Measurements from ENCODE around the gene CMKLR1.

The CMKLR1 gene, protein sequence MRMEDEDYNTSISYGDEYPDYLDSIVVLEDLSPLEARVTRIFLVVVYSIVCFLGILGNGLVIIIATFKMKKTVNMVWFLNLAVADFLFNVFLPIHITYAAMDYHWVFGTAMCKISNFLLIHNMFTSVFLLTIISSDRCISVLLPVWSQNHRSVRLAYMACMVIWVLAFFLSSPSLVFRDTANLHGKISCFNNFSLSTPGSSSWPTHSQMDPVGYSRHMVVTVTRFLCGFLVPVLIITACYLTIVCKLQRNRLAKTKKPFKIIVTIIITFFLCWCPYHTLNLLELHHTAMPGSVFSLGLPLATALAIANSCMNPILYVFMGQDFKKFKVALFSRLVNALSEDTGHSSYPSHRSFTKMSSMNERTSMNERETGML

DNA sequence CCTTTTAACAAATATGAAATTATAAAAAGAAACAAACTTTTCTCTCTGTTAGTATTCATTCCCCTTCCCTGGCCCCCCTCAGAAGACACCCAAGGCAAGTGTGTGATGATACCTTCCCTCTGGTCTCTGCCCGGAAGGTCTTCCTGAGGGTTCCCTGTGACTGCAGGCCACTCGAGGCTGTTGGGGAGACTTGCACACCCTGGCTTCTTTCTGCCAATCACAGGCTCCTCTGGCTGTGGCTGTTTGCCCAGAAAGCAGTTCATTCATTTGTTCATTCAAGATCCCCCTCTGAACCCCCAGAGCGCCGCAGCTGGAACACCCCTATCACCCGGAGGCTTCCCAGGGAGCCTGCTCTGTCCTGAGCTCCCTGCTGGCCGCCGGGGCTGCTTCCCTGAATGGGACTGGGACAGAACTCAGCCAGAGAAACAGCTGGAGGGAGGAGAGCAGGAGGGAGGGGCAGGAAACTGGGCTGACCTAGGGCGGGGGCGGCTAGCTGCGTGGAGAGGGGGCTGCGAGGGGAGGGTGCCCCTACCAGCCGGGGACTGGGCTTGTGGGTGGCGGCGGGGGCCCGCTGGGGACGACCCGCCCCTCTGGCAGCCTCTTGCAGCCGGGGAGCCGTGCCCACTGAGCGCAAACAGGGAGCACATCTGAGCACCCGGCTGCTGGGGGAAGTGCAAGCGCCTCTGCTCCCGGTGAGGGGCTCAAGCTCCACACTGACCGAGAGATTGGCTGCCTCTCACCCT, at the start of gene CMKLR1:
Gene CMKLR1 (minus strand): TSS at position 397 of the 743 bp plus-strand sequence. CDS start 45,720 bp downstream, outside the sequence.
- no peak for TF ChIP-seq POLR2A (IDR thresholded peaks at IDR 0.05; ENCODE audit: low read depth, low read length)
- no peak for DNase-seq (ENCODE audit: insufficient read length, low spot score)
- no peak for FAIRE-seq

GRCh38 chr12:108387771-108388170, 48.7 kb upstream of the CMKLR1 start:
- DNase-seq (ENCODE audit: insufficient read length, low spot score) (no peak), FAIRE-seq (no peak)
- no peak for TF ChIP-seq POLR2A (IDR thresholded peaks at IDR 0.05; ENCODE audit: low read depth, low read length)

DNA sequence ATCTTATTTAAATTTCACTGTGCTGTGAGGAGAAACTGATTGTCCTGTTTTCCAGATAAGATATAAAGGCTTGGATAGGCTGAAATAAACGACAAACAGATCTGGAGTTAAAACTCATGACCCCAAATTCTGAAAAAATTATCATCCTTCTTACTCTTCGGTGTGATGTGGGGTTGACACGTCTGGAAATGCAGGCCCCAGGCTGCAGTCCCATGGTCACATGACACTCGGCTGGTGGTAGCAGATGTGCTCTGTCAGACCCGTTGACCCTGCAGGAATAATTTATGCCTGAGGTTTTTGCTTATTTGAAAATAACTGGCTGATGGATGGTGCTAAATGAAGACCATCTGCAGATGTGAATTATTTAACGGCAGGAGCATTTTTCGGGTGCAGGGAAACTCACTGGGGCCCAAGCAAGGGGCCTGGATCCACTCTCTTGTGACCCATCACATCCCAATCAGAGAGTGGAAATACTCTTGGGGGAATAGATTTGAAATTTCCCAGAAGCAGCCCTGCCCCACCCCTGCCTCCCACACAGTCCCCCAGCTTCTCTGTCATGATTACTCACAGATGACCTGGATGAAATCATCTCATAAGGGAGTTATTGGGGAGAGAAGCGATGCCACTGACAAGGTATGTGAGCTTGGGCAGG, 47.7 kb upstream of the CMKLR1 start:
- FAIRE-seq (no peak), DNase-seq (ENCODE audit: insufficient read length, low spot score) (no peak)
- TF ChIP-seq POLR2A (IDR thresholded peaks at IDR 0.05; ENCODE audit: low read depth, low read length) = no peak

GRCh38 chr12:108382437-108382801, 43.3 kb upstream of the CMKLR1 start:
- no peak for TF ChIP-seq POLR2A (IDR thresholded peaks at IDR 0.05; ENCODE audit: low read depth, low read length)
- no peak for FAIRE-seq
- no peak for DNase-seq (ENCODE audit: insufficient read length, low spot score)

GRCh38 chr12:108381787-108382436, 42.8 kb upstream of the CMKLR1 start:
- FAIRE-seq = no peak
- DNase-seq (ENCODE audit: insufficient read length, low spot score) = no peak
- no peak for TF ChIP-seq POLR2A (IDR thresholded peaks at IDR 0.05; ENCODE audit: low read depth, low read length)

- DNase-seq (ENCODE audit: insufficient read length, low spot score) (no peak), FAIRE-seq (no peak)
- no peak for TF ChIP-seq POLR2A (IDR thresholded peaks at IDR 0.05; ENCODE audit: low read depth, low read length)
These were observed 41.3 kb upstream of the CMKLR1 start for GRCh38 chr12:108380382-108380781.

GRCh38 chr12:108379823-108380222, 40.7 kb upstream of the CMKLR1 start:
- FAIRE-seq (no peak), DNase-seq (ENCODE audit: insufficient read length, low spot score) (no peak)
- no peak for TF ChIP-seq POLR2A (IDR thresholded peaks at IDR 0.05; ENCODE audit: low read depth, low read length)

DNA sequence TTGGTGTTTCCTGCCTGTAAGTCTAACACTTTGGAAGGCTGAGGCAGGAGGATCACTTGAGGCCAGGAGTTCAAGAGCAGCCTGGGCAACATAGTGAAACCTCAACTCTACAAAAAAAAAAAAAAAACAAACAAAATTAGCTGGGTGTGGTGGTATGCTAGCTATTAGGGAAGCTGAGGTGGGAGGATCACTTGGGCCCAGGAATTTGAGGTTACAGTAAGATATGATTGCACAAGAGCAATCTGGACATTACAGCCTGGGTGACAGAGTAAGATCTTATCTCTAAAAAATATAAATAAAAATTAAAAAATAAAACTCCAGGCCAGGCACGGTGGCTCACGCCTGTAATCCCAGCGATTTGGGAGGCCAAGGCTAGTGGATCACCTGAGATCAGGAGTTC, 39.8 kb upstream of the CMKLR1 start:
- no peak for DNase-seq (ENCODE audit: insufficient read length, low spot score)
- TF ChIP-seq POLR2A (IDR thresholded peaks at IDR 0.05; ENCODE audit: low read depth, low read length) = no peak
- no peak for FAIRE-seq

DNA sequence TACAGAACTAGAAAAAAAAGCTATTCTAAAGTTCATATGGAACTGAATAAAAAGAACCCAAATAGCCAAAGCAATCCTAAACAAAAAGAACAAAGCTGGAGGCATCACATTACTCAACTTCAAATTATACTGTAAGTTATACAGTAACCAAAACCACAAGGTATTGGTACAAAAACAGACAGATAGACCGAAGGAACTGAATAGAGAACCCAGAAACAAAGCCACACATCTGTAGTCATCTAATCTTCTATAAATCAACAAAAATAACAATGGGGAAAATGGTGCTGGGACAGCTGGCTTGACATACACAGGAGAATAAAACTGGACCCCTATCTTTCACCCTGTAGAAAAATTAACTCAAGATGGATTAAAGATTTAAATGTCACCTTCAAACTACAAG, 38.1 kb upstream of the CMKLR1 start:
- FAIRE-seq (no peak), DNase-seq (ENCODE audit: insufficient read length, low spot score) (no peak)
- no peak for TF ChIP-seq POLR2A (IDR thresholded peaks at IDR 0.05; ENCODE audit: low read depth, low read length)

- no peak for TF ChIP-seq POLR2A (IDR thresholded peaks at IDR 0.05; ENCODE audit: low read depth, low read length)
- FAIRE-seq = no peak
- DNase-seq (ENCODE audit: insufficient read length, low spot score) = no peak
These were observed 37.0 kb upstream of the CMKLR1 start for GRCh38 chr12:108375986-108376663.

GRCh38 chr12:108374596-108375320, 35.6 kb upstream of the CMKLR1 start:
- FAIRE-seq (no peak), DNase-seq (ENCODE audit: insufficient read length, low spot score) (no peak)
- no peak for TF ChIP-seq POLR2A (IDR thresholded peaks at IDR 0.05; ENCODE audit: low read depth, low read length)

- no peak for DNase-seq (ENCODE audit: insufficient read length, low spot score)
- no peak for TF ChIP-seq POLR2A (IDR thresholded peaks at IDR 0.05; ENCODE audit: low read depth, low read length)
- FAIRE-seq = no peak
These were observed 34.0 kb upstream of the CMKLR1 start for GRCh38 chr12:108373111-108373510.

DNA sequence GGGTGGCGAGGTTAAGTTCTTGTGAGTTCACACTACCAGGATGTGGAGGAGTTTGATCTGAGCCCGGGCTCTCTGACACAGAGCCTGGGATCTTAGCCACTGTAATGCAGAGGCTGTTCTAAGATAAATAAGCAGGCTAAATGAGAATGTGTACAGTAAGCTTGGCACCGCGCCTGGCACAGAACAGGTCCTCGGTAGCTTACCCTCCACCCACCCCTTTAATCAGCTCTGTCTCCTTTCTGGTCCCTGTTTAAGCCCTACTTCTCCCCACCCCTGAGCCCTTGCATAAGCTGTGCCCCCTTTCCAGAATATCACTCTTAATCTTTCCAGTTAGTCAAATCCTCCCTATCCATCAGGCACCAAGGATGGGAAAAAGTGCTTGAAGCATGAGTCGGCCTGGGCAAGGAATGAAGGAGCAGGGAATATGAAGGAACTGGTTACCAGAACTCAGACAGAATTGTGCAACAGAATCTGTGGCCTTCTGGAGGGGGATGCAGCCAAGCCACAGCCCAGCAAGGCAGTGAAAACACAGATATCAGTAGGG, 32.8 kb upstream of the CMKLR1 start:
- no peak for FAIRE-seq

More for the DNA sequence above, 32.8 kb upstream of the CMKLR1 start:
- no peak for DNase-seq (ENCODE audit: insufficient read length, low spot score)
- no peak for TF ChIP-seq POLR2A (IDR thresholded peaks at IDR 0.05; ENCODE audit: low read depth, low read length)

Measured in H54 (cell line).